GM06990 (cell line): ENCODE measurements around the gene NR2E1.

Experiments used
- DNase-seq: peaks from one replicate; pipeline ENCODE4 v3.0.0-alpha.2; 2011; ENCODE audit not compliant: insufficient read length; ENCODE audit errors: extremely low read depth
- H3K27me3 ChIP-seq: replicated peaks from 2 replicates; pipeline ENCODE4 v1.6.0; 2011; ENCODE audit warnings: low read length; ENCODE audit not compliant: control insufficient read depth, insufficient read depth
- H3K36me3 ChIP-seq: 2 replicates; pipeline ENCODE4 v1.5.1; 2011; ENCODE audit warnings: low read length; ENCODE audit not compliant: control insufficient read depth, insufficient read depth
- H3K4me3 ChIP-seq: replicated peaks from 2 replicates; pipeline ENCODE4 v1.5.1; 2011; ENCODE audit warnings: low read depth, mild to moderate bottlenecking, control low read depth, low read length
- TF ChIP-seq, protein P1 (sequence below): IDR thresholded peaks from 2 replicates; pipeline ENCODE4 v1.5.1; 2011; ENCODE audit warnings: low read length, control low read depth, mild to moderate bottlenecking, inconsistent platforms; ENCODE audit not compliant: insufficient read depth, poor library complexity, severe bottlenecking

The NR2E1 gene

GRCh38 chr6:108187519-108187918, 21.7 kb downstream of the NR2E1 start:
- Histone ChIP-seq H3K4me3 (no peak overlapping the region), H3K36me3 (no peaks in the 10 kb centered on the region), H3K27me3 (no peaks in the 10 kb centered on the region; the same call in 1 of the 2 replicates)
- TF ChIP-seq, protein P1, sequence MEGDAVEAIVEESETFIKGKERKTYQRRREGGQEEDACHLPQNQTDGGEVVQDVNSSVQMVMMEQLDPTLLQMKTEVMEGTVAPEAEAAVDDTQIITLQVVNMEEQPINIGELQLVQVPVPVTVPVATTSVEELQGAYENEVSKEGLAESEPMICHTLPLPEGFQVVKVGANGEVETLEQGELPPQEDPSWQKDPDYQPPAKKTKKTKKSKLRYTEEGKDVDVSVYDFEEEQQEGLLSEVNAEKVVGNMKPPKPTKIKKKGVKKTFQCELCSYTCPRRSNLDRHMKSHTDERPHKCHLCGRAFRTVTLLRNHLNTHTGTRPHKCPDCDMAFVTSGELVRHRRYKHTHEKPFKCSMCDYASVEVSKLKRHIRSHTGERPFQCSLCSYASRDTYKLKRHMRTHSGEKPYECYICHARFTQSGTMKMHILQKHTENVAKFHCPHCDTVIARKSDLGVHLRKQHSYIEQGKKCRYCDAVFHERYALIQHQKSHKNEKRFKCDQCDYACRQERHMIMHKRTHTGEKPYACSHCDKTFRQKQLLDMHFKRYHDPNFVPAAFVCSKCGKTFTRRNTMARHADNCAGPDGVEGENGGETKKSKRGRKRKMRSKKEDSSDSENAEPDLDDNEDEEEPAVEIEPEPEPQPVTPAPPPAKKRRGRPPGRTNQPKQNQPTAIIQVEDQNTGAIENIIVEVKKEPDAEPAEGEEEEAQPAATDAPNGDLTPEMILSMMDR: no peak
- DNase-seq: no peak

DNA sequence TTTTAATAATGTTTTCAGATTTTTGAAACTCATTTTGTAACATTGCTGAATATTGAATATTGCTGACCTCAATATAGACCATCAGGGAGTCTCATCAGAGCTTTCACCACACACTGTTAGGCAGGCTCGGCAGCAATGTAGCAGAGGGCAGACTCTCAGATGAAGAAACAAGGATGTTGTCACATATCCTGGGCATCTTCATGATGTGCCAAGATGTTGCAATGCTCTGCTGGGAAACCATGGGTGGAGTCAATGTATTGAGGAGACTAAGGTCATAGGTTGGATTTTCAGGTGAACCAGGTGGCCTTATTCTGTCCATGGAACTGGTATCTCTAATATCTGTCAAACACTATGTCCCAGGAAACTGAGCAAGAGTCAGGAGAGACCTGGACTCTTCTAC, 27.3 kb downstream of the NR2E1 start:
- H3K36me3 ChIP-seq: no peaks in the 10 kb centered on the region

GRCh38 chr6:108193835-108194234, 28.0 kb downstream of the NR2E1 start:
- Histone ChIP-seq H3K27me3 (no peaks in the 10 kb centered on the region; the same call in 1 of the 2 replicates), H3K36me3 (no peaks in the 10 kb centered on the region), H3K4me3 (no peak overlapping the region)
- TF ChIP-seq, protein P1: no peak
- DNase-seq: no peak

More for the DNA sequence above, 27.3 kb downstream of the NR2E1 start:
- DNase-seq: no peak
- Histone ChIP-seq H3K27me3 (no peaks in the 10 kb centered on the region; the same call in 1 of the 2 replicates), H3K4me3 (no peak overlapping the region)
- TF ChIP-seq, protein P1: no peak

DNA sequence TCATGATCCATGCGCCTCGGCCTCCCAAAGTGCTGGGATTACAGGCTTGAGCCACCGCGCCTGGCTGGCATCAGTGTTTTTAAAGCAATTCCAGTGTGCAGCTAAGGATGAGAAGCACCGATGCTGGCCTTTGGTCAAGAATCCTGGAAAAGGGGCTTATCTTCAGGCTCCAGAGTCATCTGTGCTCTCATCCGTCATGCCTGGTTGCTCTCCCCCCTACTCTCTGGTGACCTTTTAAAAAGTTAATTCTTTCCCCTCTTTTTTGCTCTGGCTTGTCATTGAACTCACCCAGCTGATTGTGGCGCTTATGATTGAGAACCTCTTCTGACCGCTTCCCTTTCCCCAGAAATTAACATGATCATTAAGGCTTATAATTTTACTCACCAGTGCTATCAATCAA, 28.7 kb downstream of the NR2E1 start:
- TF ChIP-seq, protein P1: no peak
- Histone ChIP-seq H3K4me3 (no peak overlapping the region), H3K36me3 (no peaks in the 10 kb centered on the region), H3K27me3 (no peaks in the 10 kb centered on the region; the same call in 1 of the 2 replicates)
- DNase-seq: no peak

- H3K36me3 ChIP-seq: no peaks in the 10 kb centered on the region
- TF ChIP-seq, protein P1: no peak
- H3K4me3 ChIP-seq: no peak overlapping the region
- no peaks in the 10 kb centered on the region; the same call in 1 of the 2 replicates for H3K27me3 ChIP-seq
- no peak for DNase-seq
These were observed 29.4 kb downstream of the NR2E1 start for GRCh38 chr6:108195209-108195608.
